Epithelial cell of esophagus (primary cell): ENCODE measurements around the gene TMEM9.

Experiments used
- DNase-seq: peaks from one replicate; pipeline ENCODE4 v3.0.0; 2010; ENCODE audit warnings: low read depth
- H3K4me3 ChIP-seq: 2 replicates; pipeline ENCODE4 v1.5.1; 2011; ENCODE audit warnings: mild to moderate bottlenecking, low read length, control low read depth
- CTCF ChIP-seq: IDR thresholded peaks from 2 replicates; pipeline ENCODE4 v1.5.1; 2011; ENCODE audit warnings: low read depth, mild to moderate bottlenecking, low read length, control low read depth, inconsistent platforms; ENCODE audit not compliant: insufficient read depth; ENCODE audit errors: missing control alignments

TMEM9 gene

DNA sequence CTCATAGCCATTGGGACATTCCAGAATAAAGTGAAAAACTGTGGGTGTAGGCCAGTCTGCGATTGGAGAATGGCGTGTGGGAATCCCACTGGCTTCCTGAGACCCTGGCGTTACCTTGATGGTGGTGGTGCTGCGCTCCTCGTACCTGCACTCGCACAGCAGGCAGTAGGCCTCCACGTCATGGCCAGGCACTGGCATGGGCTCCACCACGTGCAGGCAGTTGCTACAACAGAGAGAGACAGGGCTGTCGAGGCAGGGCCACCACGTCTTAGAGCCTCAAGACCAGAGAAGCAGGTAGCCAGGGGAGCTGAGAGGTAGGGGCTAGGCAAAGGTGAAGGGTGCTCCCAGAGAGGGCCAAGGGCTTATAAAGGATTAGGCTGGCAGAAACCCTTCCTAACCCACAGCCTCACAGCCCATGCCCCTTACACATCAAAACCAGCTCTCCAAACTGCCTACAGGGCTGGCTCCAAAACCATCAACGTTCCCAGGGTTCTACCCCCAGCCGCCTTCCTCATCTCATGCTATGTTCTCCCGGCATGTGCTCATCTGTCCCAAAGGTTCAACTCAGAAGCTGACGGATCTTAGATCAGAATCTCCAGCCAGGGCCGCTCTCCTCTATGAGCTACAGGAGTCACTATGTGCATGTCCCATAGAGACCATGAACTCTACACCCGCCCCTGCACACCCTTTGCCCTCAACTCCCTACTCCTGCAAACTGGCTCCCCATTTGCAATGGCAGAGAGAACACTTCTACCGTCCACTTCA lies 7.5 kb downstream of the TMEM9 start:
- no peak for DNase-seq
- no peak overlapping the region for H3K4me3 ChIP-seq
- TF ChIP-seq CTCF: no peak

DNA sequence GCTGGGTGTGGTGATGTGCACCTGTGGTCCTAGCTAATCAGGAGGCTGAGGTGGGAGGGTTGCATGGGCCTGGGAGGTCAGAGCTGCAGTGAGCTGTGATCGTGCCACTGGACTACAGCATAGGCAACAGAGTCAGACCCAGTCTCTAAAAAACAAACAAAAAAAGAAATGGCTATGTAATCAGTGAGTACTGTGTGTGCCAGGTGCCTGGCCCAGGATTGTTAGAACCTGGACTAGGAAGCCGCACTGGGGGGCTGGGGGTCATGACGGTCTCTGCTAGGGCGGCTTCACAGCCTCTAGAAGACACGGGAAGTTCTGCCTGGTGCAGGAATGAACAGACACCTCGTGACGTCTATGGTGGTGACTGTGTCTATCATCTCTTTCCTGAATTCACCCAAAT lies 8.5 kb downstream of the TMEM9 start:
- no peak for DNase-seq
- TF ChIP-seq CTCF: no peak

GRCh38 chr1:201145132-201145531 lies 9.1 kb downstream of the TMEM9 start:
- DNase-seq: no peak
- no peak overlapping the region for H3K4me3 ChIP-seq
- TF ChIP-seq CTCF: no peak

More for the DNA sequence above, 8.5 kb downstream of the TMEM9 start:
- no peak overlapping the region for H3K4me3 ChIP-seq

DNA sequence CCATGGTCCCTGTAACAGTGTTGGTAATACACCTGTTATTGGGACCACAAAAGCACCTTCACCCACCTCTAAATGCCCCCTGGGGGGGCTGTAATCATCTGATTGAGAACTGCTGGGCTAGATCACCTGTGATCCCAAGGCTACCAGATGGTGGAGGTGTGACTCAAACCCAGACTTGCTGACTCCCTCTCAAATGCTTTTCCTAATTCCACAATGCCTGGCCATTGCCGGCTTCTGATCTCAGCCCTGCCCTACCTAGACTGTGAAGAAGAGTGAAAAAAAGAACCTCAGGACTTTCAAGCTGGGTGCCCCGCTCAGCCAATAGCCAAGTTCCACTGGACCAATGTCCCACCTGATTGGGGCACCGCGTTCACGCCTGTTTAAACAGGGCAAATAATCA lies 9.6 kb downstream of the TMEM9 start:
- no peak for DNase-seq
- no peak overlapping the region for H3K4me3 ChIP-seq
- TF ChIP-seq CTCF: no peak

DNA sequence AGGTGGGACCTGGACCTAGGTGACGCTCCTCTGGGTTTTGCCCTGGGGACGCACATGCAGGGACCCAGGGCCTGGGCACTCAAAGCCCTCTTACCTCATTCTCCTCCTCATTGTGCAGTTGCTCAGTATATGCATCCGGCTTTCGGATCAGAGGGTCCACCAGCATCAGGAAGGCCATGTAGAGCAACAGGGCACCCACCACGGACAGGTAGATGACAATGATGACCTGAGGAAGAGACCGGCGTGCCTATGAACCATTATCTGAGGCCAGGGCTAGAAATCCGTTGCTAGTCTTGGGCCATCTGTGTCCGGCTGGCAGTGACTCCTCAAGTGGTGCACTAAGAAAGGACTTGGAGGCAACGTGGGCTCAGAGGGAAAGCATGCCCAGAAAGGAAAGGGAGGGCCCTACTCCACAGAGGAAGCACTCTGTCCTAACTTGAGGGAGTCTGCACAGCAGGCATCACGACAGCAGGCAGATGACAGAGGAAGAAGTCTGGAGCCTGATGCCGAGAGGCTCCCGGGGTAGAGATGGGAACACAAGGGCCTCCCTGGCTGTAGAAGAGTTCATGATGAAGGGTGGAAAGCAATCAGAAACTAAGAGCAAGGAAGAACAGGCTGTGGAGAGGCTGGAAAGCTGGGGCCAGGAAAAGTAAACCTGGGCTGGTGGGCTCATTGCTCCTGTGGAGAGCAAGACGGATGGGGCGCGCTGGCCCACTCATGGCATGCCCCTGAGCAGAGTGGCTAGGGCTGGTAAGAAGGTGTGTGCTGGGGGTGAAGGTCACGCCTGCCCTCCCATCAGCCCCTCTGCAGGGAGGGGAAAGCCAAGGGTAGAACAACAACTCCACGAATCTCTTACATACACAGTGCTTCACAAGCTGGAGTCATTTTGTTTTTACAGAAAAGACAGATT lies 10.3 kb downstream of the TMEM9 start:
- H3K4me3 ChIP-seq: no peak overlapping the region
- no peak for DNase-seq
- no peak for TF ChIP-seq CTCF

- no peak for TF ChIP-seq CTCF
- no peak overlapping the region for H3K4me3 ChIP-seq
- no peak for DNase-seq
Measured at GRCh38 chr1:201142849-201143725, 11.2 kb downstream of the TMEM9 start.
